Neural cell (in vitro differentiated cells): Measurements from ENCODE around the gene AGPAT4. TPM values are rescaled to one million over a fixed set of nuclear protein-coding genes. Genes with fewer than 3 reads are reported as not detected.

Source experiments
- H2AFZ ChIP-seq: fragments of 200-600, 300-800 bp; sonication (generic), shearing (Covaris generic); 2 replicates; pipeline ENCODE4 v1.6.0; 2014; ENCODE audit warnings: low read depth, mild to moderate bottlenecking, antibody characterized with exemption, low read length, moderate library complexity
- H3F3A ChIP-seq: fragments of 200-600 bp; shearing (Covaris generic); 2 replicates; pipeline ENCODE4 v1.6.1; 2016; ENCODE audit warnings: mild to moderate bottlenecking, moderate library complexity, mixed read lengths, antibody characterized with exemption, low read length; ENCODE audit not compliant: insufficient read depth, poor library complexity, severe bottlenecking
- H3K27ac ChIP-seq: fragments of 200-600, 300-800 bp; sonication (generic), shearing (Covaris generic); 2 replicates; pipeline ENCODE4 v1.5.1; 2014; ENCODE audit warnings: mild to moderate bottlenecking, low read length, moderate library complexity
- H3K27me3 ChIP-seq: fragments of 300-800, 200-600 bp; sonication (generic), shearing (Covaris generic); 2 replicates; pipeline ENCODE4 v1.6.0; 2014; ENCODE audit warnings: mild to moderate bottlenecking, low read depth, low read length, moderate library complexity; ENCODE audit not compliant: insufficient read depth
- H3K36me3 ChIP-seq: fragments of 300-800, 200-600 bp; sonication (generic), shearing (Covaris generic); 2 replicates; pipeline ENCODE4 v1.5.1; 2014; ENCODE audit warnings: mild to moderate bottlenecking, antibody characterized with exemption, low read length, moderate library complexity; ENCODE audit not compliant: insufficient read depth
- H3K4me2 ChIP-seq: fragments of 300-800, 200-600 bp; sonication (generic), shearing (Covaris generic); 2 replicates; pipeline ENCODE4 v1.6.0; 2014; ENCODE audit warnings: mild to moderate bottlenecking, low read length
- H3K4me3 ChIP-seq: fragments of 300-800, 200-600 bp; sonication (generic), shearing (Covaris generic); 2 replicates; pipeline ENCODE4 v1.5.1; 2014; ENCODE audit warnings: mild to moderate bottlenecking, low read length, moderate library complexity
- H3K79me2 ChIP-seq: fragments of 200-600 bp; shearing (Covaris generic); replicated peaks from 2 replicates; pipeline ENCODE4 v1.6.0; 2014; ENCODE audit warnings: mild to moderate bottlenecking, low read length, moderate library complexity; ENCODE audit not compliant: insufficient read depth
- H3K9ac ChIP-seq: fragments of 300-800, 200-600 bp; sonication (generic), shearing (Covaris generic); 2 replicates; pipeline ENCODE4 v1.6.1; 2016; ENCODE audit warnings: mild to moderate bottlenecking, low read length, mixed read lengths
- H3K9me2 ChIP-seq: fragments of 200-600 bp; shearing (Covaris generic); 2 replicates; pipeline ENCODE4 v1.6.1; 2016; ENCODE audit warnings: mild to moderate bottlenecking, low read length, mixed read lengths; ENCODE audit not compliant: insufficient read depth
- H3K9me3 ChIP-seq: fragments of 200-600, 300-800 bp; sonication (generic), shearing (Covaris generic); 2 replicates; pipeline ENCODE4 v1.6.1; 2016; ENCODE audit warnings: mild to moderate bottlenecking, mixed run types, low read length, moderate library complexity, mixed read lengths
- H4K20me1 ChIP-seq: fragments of 200-600 bp; shearing (Covaris generic); 2 replicates; pipeline ENCODE4 v1.6.1; 2016; ENCODE audit warnings: mild to moderate bottlenecking, mixed run types; ENCODE audit not compliant: insufficient read depth
- CTCF ChIP-seq: fragments of 450-650 bp; IDR thresholded peaks from 2 replicates; pipeline ENCODE4 v1.5.1; 2014; ENCODE audit warnings: antibody characterized with exemption, mild to moderate bottlenecking, moderate library complexity; ENCODE audit not compliant: poor library complexity, severe bottlenecking
- EP300 ChIP-seq: fragments of 450-650 bp; conservative IDR thresholded peaks from 2 replicates; pipeline ENCODE4 v1.6.1; 2014; ENCODE audit warnings: antibody characterized with exemption, mild to moderate bottlenecking, moderate library complexity; ENCODE audit not compliant: poor library complexity, severe bottlenecking
- EZH2 ChIP-seq: fragments of 200-600, 300-800 bp; shearing (Covaris generic), sonication (generic); IDR thresholded peaks from 2 replicates; pipeline ENCODE4 v1.6.1; 2014; ENCODE audit warnings: antibody characterized with exemption, low read length, borderline replicate concordance, mild to moderate bottlenecking; ENCODE audit not compliant: insufficient read depth, poor library complexity, severe bottlenecking
- MXI1 ChIP-seq: fragments of 450-650 bp; conservative IDR thresholded peaks from 2 replicates; pipeline ENCODE4 v1.6.1; 2014; ENCODE audit warnings: antibody characterized with exemption, mild to moderate bottlenecking; ENCODE audit not compliant: poor library complexity, severe bottlenecking
- POLR2AphosphoS5 ChIP-seq: IDR thresholded peaks from 2 replicates; pipeline ENCODE4 v1.6.1; 2012
- RAD21 ChIP-seq: fragments of 450-650 bp; conservative IDR thresholded peaks from 2 replicates; pipeline ENCODE4 v1.6.1; 2014; ENCODE audit warnings: antibody characterized with exemption, mild to moderate bottlenecking, moderate library complexity
- SMC3 ChIP-seq: fragments of 450-650 bp; conservative IDR thresholded peaks from 2 replicates; pipeline ENCODE4 v1.6.1; 2014; ENCODE audit warnings: antibody characterized with exemption, mild to moderate bottlenecking, moderate library complexity; ENCODE audit not compliant: poor library complexity
- TAF1 ChIP-seq: IDR thresholded peaks from 2 replicates; pipeline ENCODE4 v1.6.1; 2012; ENCODE audit warnings: low read depth
- polyA plus RNA-seq: library from polyadenylated mRNA; depleted of rRNA; stranded (reverse); fragments of >200 nt; gene quantifications from 2 replicates; pipeline ENCODE4 v1.2.3, GENCODE V29; 2014
- TF ChIP-seq, protein P1 (sequence below): IDR thresholded peaks from 2 replicates; pipeline ENCODE4 v1.6.1; 2012; ENCODE audit warnings: borderline replicate concordance

Gene AGPAT4
- polyA plus RNA-seq, 1 donor from 2014 or later = 42.6 TPM

DNA sequence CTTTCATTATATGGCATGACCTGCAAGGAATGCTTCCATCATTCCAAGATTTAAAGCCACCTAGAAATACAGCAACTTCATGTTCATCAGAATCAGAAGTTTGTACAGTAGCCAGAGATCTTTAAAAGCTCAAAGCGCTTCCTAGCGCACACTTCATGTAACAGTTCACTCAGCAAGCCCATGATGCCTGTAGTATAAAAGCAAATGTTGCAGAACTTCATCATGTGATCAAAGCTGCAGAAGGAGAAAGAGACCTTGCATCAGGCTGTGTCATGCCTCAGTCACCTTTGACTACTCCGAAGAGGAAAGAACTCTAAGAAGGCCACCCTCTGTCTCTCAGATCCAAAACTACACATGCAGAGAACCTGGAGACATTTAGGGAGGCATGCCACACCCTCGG is 78.5 kb downstream of the AGPAT4 start:
- Histone ChIP-seq H3K9me3 (peaks cover 5% of the 10 kb centered on the region), H3K9ac (no peak overlapping the region), H3K79me2 (peaks cover 35% of the 10 kb centered on the region), H3F3A (no peaks in the 10 kb centered on the region), H3K36me3 (peaks cover 3% of the 10 kb centered on the region), H3K27me3 (no peaks in the 10 kb centered on the region), H3K9me2 (no peaks in the 10 kb centered on the region), H4K20me1 (no peaks in the 10 kb centered on the region), H3K4me2 (no peak overlapping the region), H3K27ac (no peak overlapping the region), H3K4me3 (no peak overlapping the region), H2AFZ (no peak overlapping the region)
- TF ChIP-seq EP300 (no peak), CTCF (no peak), EZH2 (no peak), SMC3 (no peak), TAF1 (no peak), POLR2AphosphoS5 (no peak), RAD21 (no peak), MXI1 (no peak)
- TF ChIP-seq, protein P1, sequence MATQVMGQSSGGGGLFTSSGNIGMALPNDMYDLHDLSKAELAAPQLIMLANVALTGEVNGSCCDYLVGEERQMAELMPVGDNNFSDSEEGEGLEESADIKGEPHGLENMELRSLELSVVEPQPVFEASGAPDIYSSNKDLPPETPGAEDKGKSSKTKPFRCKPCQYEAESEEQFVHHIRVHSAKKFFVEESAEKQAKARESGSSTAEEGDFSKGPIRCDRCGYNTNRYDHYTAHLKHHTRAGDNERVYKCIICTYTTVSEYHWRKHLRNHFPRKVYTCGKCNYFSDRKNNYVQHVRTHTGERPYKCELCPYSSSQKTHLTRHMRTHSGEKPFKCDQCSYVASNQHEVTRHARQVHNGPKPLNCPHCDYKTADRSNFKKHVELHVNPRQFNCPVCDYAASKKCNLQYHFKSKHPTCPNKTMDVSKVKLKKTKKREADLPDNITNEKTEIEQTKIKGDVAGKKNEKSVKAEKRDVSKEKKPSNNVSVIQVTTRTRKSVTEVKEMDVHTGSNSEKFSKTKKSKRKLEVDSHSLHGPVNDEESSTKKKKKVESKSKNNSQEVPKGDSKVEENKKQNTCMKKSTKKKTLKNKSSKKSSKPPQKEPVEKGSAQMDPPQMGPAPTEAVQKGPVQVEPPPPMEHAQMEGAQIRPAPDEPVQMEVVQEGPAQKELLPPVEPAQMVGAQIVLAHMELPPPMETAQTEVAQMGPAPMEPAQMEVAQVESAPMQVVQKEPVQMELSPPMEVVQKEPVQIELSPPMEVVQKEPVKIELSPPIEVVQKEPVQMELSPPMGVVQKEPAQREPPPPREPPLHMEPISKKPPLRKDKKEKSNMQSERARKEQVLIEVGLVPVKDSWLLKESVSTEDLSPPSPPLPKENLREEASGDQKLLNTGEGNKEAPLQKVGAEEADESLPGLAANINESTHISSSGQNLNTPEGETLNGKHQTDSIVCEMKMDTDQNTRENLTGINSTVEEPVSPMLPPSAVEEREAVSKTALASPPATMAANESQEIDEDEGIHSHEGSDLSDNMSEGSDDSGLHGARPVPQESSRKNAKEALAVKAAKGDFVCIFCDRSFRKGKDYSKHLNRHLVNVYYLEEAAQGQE = no peak

- Histone ChIP-seq H2AFZ (no peak overlapping the region), H3K27me3 (no peaks in the 10 kb centered on the region), H3K4me2 (no peak overlapping the region), H3K79me2 (peaks cover 43% of the 10 kb centered on the region), H3K4me3 (no peak overlapping the region), H3K36me3 (peaks cover 2% of the 10 kb centered on the region), H3K9me3 (peaks cover 5% of the 10 kb centered on the region), H3F3A (no peaks in the 10 kb centered on the region), H4K20me1 (no peaks in the 10 kb centered on the region), H3K27ac (no peak overlapping the region), H3K9ac (no peak overlapping the region), H3K9me2 (no peaks in the 10 kb centered on the region)
- TF ChIP-seq MXI1 = no peak
- no peak for TF ChIP-seq POLR2AphosphoS5
- no peak for TF ChIP-seq EP300
- TF ChIP-seq RAD21 = no peak
- TF ChIP-seq TAF1 = no peak
- no peak for TF ChIP-seq CTCF
- TF ChIP-seq EZH2 = no peak
- TF ChIP-seq SMC3 = no peak
- TF ChIP-seq, protein P1 = no peak
Measured at GRCh38 chr6:161194374-161194773, 79.5 kb downstream of the AGPAT4 start.
